Colonic mucosa (tissue), 4 donors: ENCODE measurements around the gene PLEKHA1. TPM values are rescaled to one million over a fixed set of nuclear protein-coding genes. Genes with fewer than 3 reads are reported as not detected.
A peak's percentile ranks its signal among the peaks of the same experiment; 100 is the strongest.

ENCODE experiments used
- DNase-seq: peaks from one replicate; pipeline ENCODE4 v3.0.0-alpha.2; 2020
- H3K27ac ChIP-seq: fragments of 200-600 bp; one replicate; pipeline ENCODE4 v1.8.0; 2021
- H3K27me3 ChIP-seq: fragments of 200-600 bp; one replicate; pipeline ENCODE4 v1.8.0; 2021
- H3K36me3 ChIP-seq: fragments of 200-600 bp; one replicate; pipeline ENCODE4 v1.8.0; 2021
- H3K4me1 ChIP-seq: fragments of 200-600 bp; one replicate; pipeline ENCODE4 v1.8.0; 2021; ENCODE audit warnings: mild to moderate bottlenecking
- H3K4me3 ChIP-seq: fragments of 200-600 bp; one replicate; pipeline ENCODE4 v1.8.0; 2021
- H3K9ac ChIP-seq, 2 donors: one replicate each; pipeline ENCODE4 v1.7.0; 2013; ENCODE audit warnings: control low read depth in 2 of 2, low read depth in 2 of 2, low read length in 2 of 2
- H3K9me3 ChIP-seq: fragments of 200-600 bp; one replicate; pipeline ENCODE4 v1.8.0; 2021
- CTCF ChIP-seq: fragments of 200-600 bp; IDR thresholded peaks from one replicate; pipeline ENCODE4 v1.8.0; 2022; ENCODE audit warnings: antibody characterized with exemption, mild to moderate bottlenecking
- intact Hi-C: fragments of 100-400 bp; cut with DNase I; formaldehyde crosslinking; loops from one replicate; pipeline ENCODE4 v1.14.1; 2022
- total RNA-seq, 2 donors: library from RNA; stranded (reverse); fragmentation: NEBNext Ultra II Directional in 1 of 2; extraction: Animal tissue kit (Norgen Biotek cat#: 25700) in 1 of 2; gene quantifications; one replicate each; pipeline ENCODE4 v1.2.1, GENCODE V29; 2021
- donor health status: healthy.
- donor health status: DM: no; HTN: no; CAD: no.
- donor health status: DM: no; HTN: no; CAD: no.

Gene PLEKHA1
- total RNA-seq, 2 donors from 2014 or later: 34.8 to 55.6 TPM

GRCh38 chr10:122336332-122336731, 38.2 kb upstream of the PLEKHA1 start:
- Histone ChIP-seq H3K27me3 (no peaks in the 10 kb centered on the region), H3K9ac (no peak overlapping the region), H3K9me3 (no peaks in the 10 kb centered on the region), H3K4me3 (no peak overlapping the region), H3K36me3 (no peaks in the 10 kb centered on the region), H3K27ac (no peak overlapping the region), H3K4me1 (no peaks in the 10 kb centered on the region)
- no peak for TF ChIP-seq CTCF
- no peak for DNase-seq
- intact Hi-C loops: no loop called here

- H3K9me3 ChIP-seq: no peaks in the 10 kb centered on the region
- H3K27ac ChIP-seq: no peak overlapping the region
- H3K27me3 ChIP-seq: no peaks in the 10 kb centered on the region
- no peak for DNase-seq
- intact Hi-C loops: no loop called here
- no peak overlapping the region for H3K4me3 ChIP-seq
- H3K9ac ChIP-seq: no peak overlapping the region
- H3K4me1 ChIP-seq: no peaks in the 10 kb centered on the region
- H3K36me3 ChIP-seq: no peaks in the 10 kb centered on the region
- TF ChIP-seq CTCF: no peak
Observed at GRCh38 chr10:122336961-122337360, 37.5 kb upstream of the PLEKHA1 start.

- Histone ChIP-seq H3K27ac (peak overlapping the region; percentile 4), H3K27me3 (no peaks in the 10 kb centered on the region), H3K4me3 (no peak overlapping the region), H3K4me1 (no peaks in the 10 kb centered on the region), H3K9me3 (no peaks in the 10 kb centered on the region), H3K36me3 (no peaks in the 10 kb centered on the region), H3K9ac (no peak overlapping the region)
- no peak for TF ChIP-seq CTCF
- intact Hi-C loops: no loop called here
- DNase-seq: peak; percentile 79
Observed at GRCh38 chr10:122338609-122339441, 35.7 kb upstream of the PLEKHA1 start.

GRCh38 chr10:122341141-122341810, 33.2 kb upstream of the PLEKHA1 start:
- intact Hi-C loops: loop anchor here (5.0 to 10.0 kb wide), 2 partner anchors 96 to 224 kb away; partner anchors contain the start of gene DMBT1
- no peak for DNase-seq

More at GRCh38 chr10:122341141-122341810, 33.2 kb upstream of the PLEKHA1 start:
- no peaks in the 10 kb centered on the region for H3K27me3 ChIP-seq
- H3K4me1 ChIP-seq: peaks cover 4% of the 10 kb centered on the region
- no peaks in the 10 kb centered on the region for H3K36me3 ChIP-seq
- no peak overlapping the region for H3K27ac ChIP-seq
- H3K9me3 ChIP-seq: no peaks in the 10 kb centered on the region
- TF ChIP-seq CTCF: no peak
- H3K4me3 ChIP-seq: no peak overlapping the region
- no peak overlapping the region for H3K9ac ChIP-seq
